GM12892 (cell line): Measurements from ENCODE around the gene SATB2.

Experiments
- DNase-seq: peaks from one replicate; pipeline ENCODE4 v3.0.0; 2011; ENCODE audit not compliant: insufficient read length
- FAIRE-seq: peaks from 2 replicates; lab custom pipeline; 2011; peaks lifted over from hg19 to GRCh38; lab: Jason Lieb, UNC
- POLR2A ChIP-seq: IDR thresholded peaks from 2 replicates; pipeline ENCODE4 v1.6.1; 2011; ENCODE audit warnings: low read depth, low read length, control low read depth
- POLR2AphosphoS5 ChIP-seq: IDR thresholded peaks from 2 replicates; pipeline ENCODE4 v1.6.1; 2011; ENCODE audit warnings: low read depth, low read length, control low read depth
- TAF1 ChIP-seq: IDR thresholded peaks from 2 replicates; pipeline ENCODE4 v1.6.1; 2011; ENCODE audit warnings: low read depth, mild to moderate bottlenecking, control low read depth, low read length, borderline replicate concordance

Gene SATB2

DNA sequence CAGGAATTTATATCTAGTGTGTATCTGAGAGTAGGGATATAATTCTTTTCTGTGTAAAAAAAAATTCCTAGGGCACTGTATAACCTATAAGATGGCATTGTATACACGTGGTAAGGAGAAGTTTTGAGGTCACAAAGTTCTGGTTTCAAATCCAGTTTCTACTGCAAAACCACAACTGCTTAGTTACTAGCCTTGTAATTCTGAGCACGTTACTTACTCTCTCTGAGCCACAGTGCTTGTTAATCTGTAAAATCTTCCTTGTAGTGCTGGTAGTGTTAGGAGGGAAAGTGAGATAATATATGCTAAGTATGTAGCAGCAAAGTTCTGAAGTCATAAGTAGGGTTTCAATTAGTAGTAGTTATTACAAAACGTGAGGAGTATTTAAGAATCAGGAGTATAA is 175.4 kb downstream of the SATB2 start:
- DNase-seq (no peak), FAIRE-seq (no peak)
- TF ChIP-seq POLR2A (no peak), TAF1 (no peak), POLR2AphosphoS5 (no peak)

DNA sequence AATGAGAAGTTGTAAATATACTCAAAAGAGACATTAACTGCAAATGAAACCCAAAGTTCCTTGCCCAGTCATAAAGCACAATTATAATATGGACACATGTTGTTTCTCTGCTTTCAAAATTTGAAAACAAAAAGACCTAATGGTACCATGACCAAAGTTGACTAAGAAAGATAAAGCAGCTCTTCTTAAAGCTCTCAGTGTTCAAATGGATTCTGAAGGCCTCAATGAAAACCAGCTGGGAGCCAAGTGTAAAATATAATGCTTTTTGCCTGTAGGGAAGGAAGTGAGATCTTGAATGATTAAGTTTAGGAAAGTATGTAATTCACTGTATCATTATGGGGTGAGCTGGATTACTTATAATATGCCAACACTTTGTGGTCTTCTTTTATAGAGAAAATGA is 178.6 kb downstream of the SATB2 start:
- DNase-seq (no peak), FAIRE-seq (no peak)
- no peak for TF ChIP-seq POLR2AphosphoS5
- no peak for TF ChIP-seq TAF1
- TF ChIP-seq POLR2A = no peak

DNA sequence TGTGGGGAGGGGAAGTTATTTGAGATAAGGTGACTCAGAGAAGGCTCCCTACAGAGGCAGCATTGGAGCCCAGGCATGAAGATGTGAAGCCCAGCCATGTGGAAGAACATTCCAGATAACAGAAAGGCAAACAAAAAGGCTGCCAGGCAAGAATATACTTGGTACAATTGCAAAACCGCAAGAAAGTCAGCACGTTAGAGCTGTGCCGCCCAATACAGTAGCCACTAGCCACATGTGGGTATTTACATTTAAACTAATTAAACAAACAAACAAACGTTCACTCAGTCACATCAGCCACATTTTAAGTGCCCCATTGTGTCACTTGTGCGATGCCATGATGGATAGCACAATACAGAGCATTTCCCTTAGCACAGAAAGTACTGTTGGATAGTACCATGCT is 179.6 kb downstream of the SATB2 start:
- no peak for FAIRE-seq
- TF ChIP-seq TAF1 = no peak
- TF ChIP-seq POLR2A = no peak
- TF ChIP-seq POLR2AphosphoS5 = no peak

DNA sequence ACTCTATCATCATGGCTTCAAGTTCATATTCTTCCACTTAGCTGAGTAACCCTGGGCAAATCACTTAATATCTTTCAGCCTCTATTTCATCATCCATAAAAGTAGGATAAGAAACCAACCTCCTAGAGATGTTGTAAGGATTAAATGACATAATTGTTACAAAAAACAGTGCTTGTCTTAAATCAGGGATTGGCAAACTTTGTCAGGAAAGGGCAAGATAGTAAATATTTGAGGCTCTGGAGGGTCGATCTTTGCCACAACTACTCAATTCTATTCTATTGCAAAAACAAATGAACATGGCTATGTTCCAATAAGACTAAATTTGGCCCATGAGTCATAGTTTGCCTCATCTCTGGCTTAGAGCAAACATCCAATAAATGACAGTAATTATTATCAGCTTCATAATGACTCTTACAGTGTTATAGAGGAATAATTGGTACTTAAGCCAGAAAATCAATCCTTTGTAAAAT is 184.7 kb downstream of the SATB2 start:
- TF ChIP-seq TAF1 (no peak), POLR2AphosphoS5 (no peak), POLR2A (no peak)
- DNase-seq = no peak
- FAIRE-seq = no peak

More for the DNA sequence above, 179.6 kb downstream of the SATB2 start:
- DNase-seq = no peak

DNA sequence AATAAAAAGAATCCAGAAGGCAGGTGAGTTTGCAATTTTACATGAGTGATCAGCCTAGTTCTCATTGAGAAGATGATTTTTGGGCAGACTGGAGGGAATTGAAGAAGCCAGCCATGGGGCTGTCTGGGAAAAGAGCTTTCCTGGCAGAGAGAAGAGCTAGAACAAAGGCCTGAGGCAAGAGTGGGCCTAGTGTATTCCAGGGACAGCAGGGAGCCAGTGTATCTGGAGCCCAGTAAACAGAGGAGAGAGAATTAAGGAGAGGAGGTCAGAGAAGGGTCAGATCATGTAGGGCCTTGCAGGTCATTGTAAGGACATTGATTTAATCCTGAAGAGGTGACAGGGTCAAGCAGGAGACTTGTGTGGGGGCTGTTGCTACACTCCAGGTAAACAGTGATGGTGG is 195.8 kb downstream of the SATB2 start:
- DNase-seq = no peak
- FAIRE-seq = no peak
- TF ChIP-seq POLR2A (no peak), POLR2AphosphoS5 (no peak), TAF1 (no peak)

DNA sequence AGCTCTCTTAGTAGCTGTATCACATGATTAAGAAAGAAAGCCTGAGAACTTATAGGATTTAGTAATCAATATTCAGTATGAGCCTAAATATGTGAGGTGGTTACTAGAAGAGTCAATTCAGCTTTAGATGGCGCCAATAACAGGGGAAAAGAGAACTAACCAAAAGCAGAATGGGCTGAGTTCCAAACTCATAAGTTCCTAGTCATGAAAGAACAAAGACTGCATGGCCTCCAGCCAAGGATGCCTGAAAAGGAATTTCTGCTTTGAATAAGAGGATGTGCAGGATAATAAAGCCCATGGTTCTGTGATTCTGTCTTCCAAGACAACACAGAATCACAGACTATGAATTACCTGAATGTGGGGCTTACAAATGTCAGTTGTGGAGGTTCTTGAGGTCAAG is 196.5 kb downstream of the SATB2 start:
- FAIRE-seq (no peak), DNase-seq (no peak)
- TF ChIP-seq TAF1 (no peak), POLR2A (no peak), POLR2AphosphoS5 (no peak)

DNA sequence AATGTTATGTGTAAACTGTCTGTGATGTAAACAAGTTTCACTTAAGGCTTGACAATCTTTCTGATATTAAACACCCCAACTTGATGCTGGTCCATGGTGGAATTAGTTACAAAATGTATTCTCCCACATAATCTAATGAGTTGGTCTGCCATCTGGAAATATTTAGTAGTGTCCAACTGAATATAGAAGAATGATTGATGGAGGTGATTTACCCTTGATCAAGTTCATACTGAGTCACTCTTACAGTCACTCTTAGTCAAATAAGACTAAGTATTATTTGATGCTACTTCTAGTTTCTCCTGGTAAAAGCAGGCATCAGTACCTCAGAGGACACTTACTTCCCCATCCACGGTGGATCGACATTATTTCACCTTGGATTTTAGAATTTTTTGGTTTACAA is 198.1 kb downstream of the SATB2 start:
- FAIRE-seq (no peak), DNase-seq (no peak)
- TF ChIP-seq POLR2A = no peak
- TF ChIP-seq POLR2AphosphoS5 = no peak
- no peak for TF ChIP-seq TAF1

DNA sequence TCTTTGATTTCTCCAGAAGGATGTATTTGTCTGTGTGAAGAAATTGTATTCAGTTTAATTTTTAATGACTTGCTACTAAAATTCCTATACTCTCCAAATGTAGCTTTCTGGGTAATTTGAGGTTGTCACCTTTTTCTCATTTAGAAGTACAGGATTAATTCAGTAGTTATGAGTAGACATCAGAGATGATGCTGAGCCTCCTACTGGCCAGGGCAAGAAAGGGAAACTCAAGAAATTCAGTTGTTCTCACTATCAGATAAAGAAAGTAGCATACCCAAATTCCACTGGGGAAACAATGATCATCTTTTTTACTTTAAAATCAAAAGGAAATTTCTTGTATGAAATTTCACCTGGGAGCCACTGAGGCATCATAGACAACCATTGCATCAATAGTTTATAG is 199.4 kb downstream of the SATB2 start:
- DNase-seq (no peak), FAIRE-seq (no peak)
- no peak for TF ChIP-seq TAF1
- TF ChIP-seq POLR2AphosphoS5 = no peak
- TF ChIP-seq POLR2A = no peak

DNA sequence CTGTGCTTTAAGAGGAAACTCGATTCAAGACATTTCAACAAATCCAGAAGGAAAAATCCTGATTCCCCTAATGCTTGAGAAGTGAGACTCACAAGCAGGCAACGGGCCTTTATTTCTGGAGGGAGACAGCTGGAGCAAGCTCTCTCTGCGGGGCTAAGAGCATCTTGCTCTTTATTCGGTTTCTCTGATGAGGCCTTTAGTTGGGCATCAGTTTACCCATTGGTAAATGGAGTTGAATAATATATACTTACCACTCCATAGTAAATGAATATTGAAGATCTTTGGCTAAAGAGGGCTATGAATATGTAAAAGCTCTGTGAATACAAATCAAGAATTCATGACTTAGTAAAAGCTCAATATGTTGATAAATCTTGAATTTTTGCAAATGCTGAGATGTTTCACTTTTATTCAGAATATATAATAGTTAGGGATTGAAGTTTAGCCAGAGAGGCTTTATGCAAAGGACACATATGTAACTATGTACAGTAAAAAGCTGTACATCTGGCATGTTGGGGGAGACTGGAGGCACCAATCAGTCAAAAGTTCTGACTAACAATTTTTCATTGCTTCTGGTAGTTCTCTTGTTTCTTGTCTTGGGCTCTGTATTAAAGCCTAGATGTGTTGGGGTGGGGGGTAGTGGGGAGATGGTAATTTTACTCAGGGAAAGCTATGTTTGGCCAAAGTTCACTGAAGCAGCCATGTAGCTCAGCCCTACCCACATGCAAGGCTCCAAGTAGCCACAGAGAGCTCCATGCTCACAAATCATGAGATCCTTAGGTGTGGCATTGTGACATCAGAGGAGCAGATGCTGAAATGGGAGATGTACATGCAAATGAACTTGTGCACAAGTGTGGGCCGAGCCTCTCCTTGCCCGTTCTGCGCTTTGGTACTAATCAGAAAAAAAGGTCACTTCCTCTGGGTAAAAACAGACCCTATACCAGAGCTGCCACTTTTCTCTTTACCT is 200.2 kb downstream of the SATB2 start:
- FAIRE-seq = no peak
- no peak for TF ChIP-seq POLR2A
- TF ChIP-seq TAF1 = no peak
- TF ChIP-seq POLR2AphosphoS5 = no peak

DNA sequence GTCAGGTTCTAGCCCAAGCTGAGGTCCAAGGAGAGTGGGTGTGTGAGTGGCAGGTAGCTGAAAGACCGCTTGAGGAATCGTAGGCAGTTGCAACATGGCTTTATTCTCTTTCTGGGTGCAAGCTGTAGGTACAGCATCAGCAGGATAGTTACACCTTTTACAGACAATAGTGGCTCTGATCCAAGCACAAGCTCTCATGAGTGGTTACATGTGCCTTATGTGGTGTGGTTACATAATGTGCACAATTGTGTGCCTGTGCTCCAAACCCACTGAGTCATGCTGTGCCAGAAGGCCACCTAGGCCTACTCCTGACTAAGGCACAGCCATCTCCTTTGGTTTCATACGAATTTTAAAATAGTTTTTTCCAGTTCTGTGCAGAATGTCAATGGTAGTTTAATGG is 227.6 kb downstream of the SATB2 start:
- no peak for FAIRE-seq
- no peak for TF ChIP-seq POLR2A
- no peak for TF ChIP-seq TAF1
- no peak for TF ChIP-seq POLR2AphosphoS5
- DNase-seq = no peak

More for the DNA sequence above, 200.2 kb downstream of the SATB2 start:
- DNase-seq = no peak

DNA sequence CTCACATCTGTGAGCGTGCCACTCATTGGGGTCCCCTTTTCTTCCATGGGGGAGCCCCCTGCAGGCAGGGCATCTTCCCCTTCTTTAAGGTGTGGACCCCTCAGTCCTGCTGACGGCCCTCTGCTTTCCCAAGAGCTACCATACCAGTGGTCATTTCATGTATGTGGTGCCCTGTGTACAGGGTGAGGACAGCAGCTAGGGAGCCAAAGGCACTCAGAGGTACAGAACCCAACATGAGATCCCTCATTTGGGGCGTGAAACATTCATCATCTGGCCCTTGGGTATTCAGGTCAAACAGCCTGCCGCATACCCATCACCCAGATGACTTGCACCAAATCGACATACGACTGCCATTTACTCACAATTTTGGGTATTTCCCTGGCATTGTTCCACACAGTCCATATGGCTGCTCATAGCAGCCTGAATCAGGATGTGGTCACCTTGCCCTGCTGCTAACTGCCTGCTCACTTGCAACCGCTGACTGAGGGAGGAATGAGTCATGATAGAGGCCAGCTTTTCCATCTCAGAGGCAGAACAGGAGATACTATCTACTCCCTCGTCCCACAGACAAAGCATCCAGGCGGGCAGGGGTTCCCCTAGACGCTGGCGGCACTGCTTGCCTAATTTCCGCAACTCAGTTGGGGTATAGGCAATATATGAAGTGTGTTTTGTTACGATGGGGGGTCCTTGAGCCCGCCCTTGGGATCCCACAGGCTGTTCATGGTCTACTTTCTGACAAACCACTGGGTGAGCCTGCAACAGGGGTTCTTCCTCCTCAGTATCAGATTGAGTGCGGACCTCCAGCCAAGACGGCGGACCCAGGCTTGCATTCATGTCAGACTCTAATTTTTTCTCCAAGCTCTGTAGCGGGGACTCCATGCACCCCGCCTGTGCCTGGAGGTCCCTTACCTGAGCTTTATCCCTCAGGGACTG is 228.6 kb downstream of the SATB2 start:
- TF ChIP-seq POLR2A (no peak), POLR2AphosphoS5 (no peak), TAF1 (no peak)
- DNase-seq (no peak), FAIRE-seq (no peak)
